Gastrocnemius medialis (tissue), 4 donors: ENCODE measurements around the gene FBXL14. TPM values are rescaled to one million over a fixed set of nuclear protein-coding genes. Genes with fewer than 3 reads are reported as not detected.

Experiments
- ATAC-seq, 2 donors: fragments of 150-250 bp; one replicate each; pipeline ENCODE4 v1.9.1; 2016
- DNase-seq, 2 donors: peaks; one replicate each; pipeline ENCODE4 v3.0.0-alpha.2; 2019
- H3K27ac ChIP-seq, 4 donors: fragments of 200-600 bp; sonication (generic); 1 replicate in 1 of 4; 2 replicates in 3 of 4; pipeline ENCODE4 v1.5.1; 2016 to 2018; ENCODE audit warnings: mild to moderate bottlenecking in 2 of 4, moderate library complexity in 1 of 4
- H3K27me3 ChIP-seq, 3 donors: fragments of 200-600 bp; sonication (generic) in 2 of 3; 1 replicate in 1 of 3; 2 replicates in 2 of 3; pipeline versions ENCODE4 v1.5.1 to v1.6.0; 2016 to 2019; ENCODE audit warnings: mild to moderate bottlenecking in 1 of 3, moderate library complexity in 1 of 3
- H3K36me3 ChIP-seq, 2 donors: fragments of 200-600 bp; sonication (generic) in 1 of 2; one replicate each; pipeline ENCODE4 v1.5.1; 2017 to 2018
- H3K4me1 ChIP-seq, 2 donors: fragments of 200-600 bp; sonication (generic) in 1 of 2; one replicate each; pipeline ENCODE4 v1.5.1; 2016 to 2017; ENCODE audit warnings: mild to moderate bottlenecking in 2 of 2
- H3K4me3 ChIP-seq, 4 donors: fragments of 200-600 bp; sonication (generic) in 3 of 4; 1 replicate in 1 of 4; 2 replicates in 3 of 4; pipeline ENCODE4 v1.5.1; 2016 to 2019; ENCODE audit warnings: mild to moderate bottlenecking in 2 of 4
- H3K9me3 ChIP-seq, 3 donors: fragments of 200-600 bp; sonication (generic) in 2 of 3; 1 replicate in 1 of 3; 2 replicates in 2 of 3; pipeline ENCODE4 v1.5.1; 2016 to 2019
- CTCF ChIP-seq, 5 experiments: fragments of 450-650 bp in 3 of 5; fragments of 200-600 bp in 2 of 5; sonication (generic) in 2 of 5; IDR thresholded peaks in 4 of 5; conservative IDR thresholded peaks in 1 of 5; 1 replicate in 4 of 5; 2 replicates in 1 of 5; pipeline ENCODE4 v1.5.1; 2016 to 2019; ENCODE audit warnings: antibody characterized with exemption in 5 of 5, mild to moderate bottlenecking in 3 of 5, moderate library complexity in 3 of 5
- POLR2A ChIP-seq, 2 donors: fragments of 450-650 bp; IDR thresholded peaks; one replicate each; pipeline ENCODE4 v1.6.1; 2017; ENCODE audit warnings: antibody characterized with exemption in 2 of 2, mild to moderate bottlenecking in 2 of 2, moderate library complexity in 2 of 2
- in situ Hi-C, 4 donors: fragments of 200-750 bp; cut with MboI; loops; one replicate each; pipeline versions ENCODE4 v1.15.0 to v1.8.0; 2017; ENCODE audit warnings: low sequenced_read_pairs in 4 of 4
- intact Hi-C: fragments of 100-400 bp; cut with DNase I; formaldehyde crosslinking; loops from one replicate; pipeline ENCODE4 v1.15.1; 2023; ENCODE audit warnings: low total_unique reads
- total RNA-seq, 4 donors: library from RNA; depleted of rRNA; stranded (reverse); fragments of >200 nt; gene quantifications; one replicate each; pipeline versions ENCODE4 v1.1.0 to v1.2.3, GENCODE V29; 2016

FBXL14 gene
- total RNA-seq, 4 donors from 2014 or later = 5.8 to 11.5 (median 7.4) TPM

GRCh38 chr12:1536817-1537216 lies 57.6 kb downstream of the FBXL14 start:
- Histone ChIP-seq H3K9me3 (no peaks in the 10 kb centered on the region), H3K27ac (no peak overlapping the region), H3K4me3 (no peak overlapping the region), H3K27me3 (peaks cover 17 to 48% (median 28%) of the 10 kb centered on the region in 3 donors), H3K4me1 (no peaks in the 10 kb centered on the region), H3K36me3 (no peaks in the 10 kb centered on the region)
- in situ Hi-C loops = no loop called here
- DNase-seq = no peak
- TF ChIP-seq CTCF (IDR thresholded peaks at IDR 0.05 in 4 of 5, conservative IDR thresholded peaks at IDR 0.05 in 1 of 5) (no peak), POLR2A (IDR thresholded peaks at IDR 0.05) (no peak)
- intact Hi-C loops = no loop called here
- no peak for ATAC-seq

- Histone ChIP-seq H3K27ac (no peak overlapping the region), H3K36me3 (no peaks in the 10 kb centered on the region), H3K9me3 (no peaks in the 10 kb centered on the region), H3K4me1 (peaks cover 0 to 5% of the 10 kb centered on the region in 2 donors), H3K4me3 (no peak overlapping the region), H3K27me3 (peaks cover 27 to 56% (median 36%) of the 10 kb centered on the region in 3 donors)
- in situ Hi-C loops (no loop called here), intact Hi-C loops (no loop called here)
- TF ChIP-seq POLR2A (IDR thresholded peaks at IDR 0.05) (no peak), CTCF (IDR thresholded peaks at IDR 0.05 in 4 of 5, conservative IDR thresholded peaks at IDR 0.05 in 1 of 5) (no peak)
- no peak for ATAC-seq
- DNase-seq = no peak
Measured at GRCh38 chr12:1534748-1535147, 59.6 kb downstream of the FBXL14 start.

GRCh38 chr12:1533602-1534304 lies 60.6 kb downstream of the FBXL14 start:
- H3K27ac ChIP-seq = no peak overlapping the region
- H3K36me3 ChIP-seq = no peaks in the 10 kb centered on the region
- H3K4me3 ChIP-seq = no peak overlapping the region
- peaks cover 37 to 66% (median 45%) of the 10 kb centered on the region in 3 donors for H3K27me3 ChIP-seq
- peaks cover 0 to 5% of the 10 kb centered on the region in 2 donors for H3K4me1 ChIP-seq
- in situ Hi-C loops = no loop called here
- intact Hi-C loops = no loop called here
- ATAC-seq = no peak
- DNase-seq = no peak
- no peak for TF ChIP-seq CTCF (IDR thresholded peaks at IDR 0.05 in 4 of 5, conservative IDR thresholded peaks at IDR 0.05 in 1 of 5)
- no peak for TF ChIP-seq POLR2A (IDR thresholded peaks at IDR 0.05)
- no peaks in the 10 kb centered on the region for H3K9me3 ChIP-seq

- DNase-seq = no peak
- Histone ChIP-seq H3K4me3 (no peak overlapping the region), H3K36me3 (no peaks in the 10 kb centered on the region), H3K4me1 (peaks cover 0 to 5% of the 10 kb centered on the region in 2 donors), H3K9me3 (no peaks in the 10 kb centered on the region), H3K27me3 (peaks cover 37 to 64% (median 46%) of the 10 kb centered on the region in 3 donors), H3K27ac (no peak overlapping the region)
- in situ Hi-C loops = no loop called here
- TF ChIP-seq CTCF (IDR thresholded peaks at IDR 0.05 in 4 of 5, conservative IDR thresholded peaks at IDR 0.05 in 1 of 5) (no peak), POLR2A (IDR thresholded peaks at IDR 0.05) (no peak)
- intact Hi-C loops = no loop called here
- no peak for ATAC-seq
Measured at GRCh38 chr12:1533205-1533601, 61.2 kb downstream of the FBXL14 start.
